GM21786 (cell line): ENCODE results near the gene CPO.
A peak's percentile ranks its signal among the peaks of the same experiment; 100 is the strongest.
"Not testable (repeated sequence)": the region's sequence is repeated elsewhere in the genome, so short reads cannot be mapped to it uniquely, and the experiment has no call there.

Experiments
- ATAC-seq: cut with Tn5 transposase; IDR thresholded peaks from one replicate; pipeline ENCODE4 v1.9.1; 2021; ENCODE audit not compliant: unreplicated experiment

Gene CPO

GRCh38 chr2:206939340-206939739 is at the start of gene CPO:
TSS of gene CPO (plus strand) at chr2:206939518. CDS start at chr2:206939600, 82 bp downstream.
- ATAC-seq: no peak

- ATAC-seq: no peak
Measured at GRCh38 chr2:206890179-206890578, 49.1 kb upstream of the CPO start.

- ATAC-seq: no peak
Measured at GRCh38 chr2:206890926-206891325, 48.4 kb upstream of the CPO start.

GRCh38 chr2:206915121-206915520 is 24.2 kb upstream of the CPO start:
- no peak for ATAC-seq

GRCh38 chr2:206918263-206918662 is 21.1 kb upstream of the CPO start:
- ATAC-seq: no peak

GRCh38 chr2:206920310-206920709 is 19.0 kb upstream of the CPO start:
- no peak for ATAC-seq

GRCh38 chr2:206920951-206921350 is 18.4 kb upstream of the CPO start:
- ATAC-seq: no peak

- ATAC-seq: no peak
Measured at GRCh38 chr2:206921529-206921928, 17.8 kb upstream of the CPO start.

- ATAC-seq: no peak
Measured at GRCh38 chr2:206935991-206936842, 3.1 kb upstream of the CPO start.

GRCh38 chr2:206936843-206937230 is 2.5 kb upstream of the CPO start:
- no peak for ATAC-seq

- peak; percentile 81 for ATAC-seq
Measured at GRCh38 chr2:206937555-206937954, 1.8 kb upstream of the CPO start.

GRCh38 chr2:206940546-206940945 is 1.2 kb downstream of the CPO start:
- no peak for ATAC-seq

GRCh38 chr2:206942592-206943478 is 3.5 kb downstream of the CPO start:
- ATAC-seq: no peak

GRCh38 chr2:206953404-206953803 is 14.1 kb downstream of the CPO start:
- ATAC-seq: not testable (repeated sequence)

- no peak for ATAC-seq
Measured at GRCh38 chr2:206955253-206955652, 15.9 kb downstream of the CPO start.

- no peak for ATAC-seq
Measured at GRCh38 chr2:206958261-206958660, 18.9 kb downstream of the CPO start.

GRCh38 chr2:206962966-206963365 is 23.6 kb downstream of the CPO start:
- ATAC-seq: no peak

- ATAC-seq: no peak
Measured at GRCh38 chr2:206968134-206969086, 29.1 kb downstream of the CPO start.

- no peak for ATAC-seq
Measured at GRCh38 chr2:206969192-206969591, 29.9 kb downstream of the CPO start.

GRCh38 chr2:206970589-206971360 is 31.5 kb downstream of the CPO start:
- ATAC-seq: no peak
